ENCODE results near the gene FAM83D.

FAM83D gene, protein sequence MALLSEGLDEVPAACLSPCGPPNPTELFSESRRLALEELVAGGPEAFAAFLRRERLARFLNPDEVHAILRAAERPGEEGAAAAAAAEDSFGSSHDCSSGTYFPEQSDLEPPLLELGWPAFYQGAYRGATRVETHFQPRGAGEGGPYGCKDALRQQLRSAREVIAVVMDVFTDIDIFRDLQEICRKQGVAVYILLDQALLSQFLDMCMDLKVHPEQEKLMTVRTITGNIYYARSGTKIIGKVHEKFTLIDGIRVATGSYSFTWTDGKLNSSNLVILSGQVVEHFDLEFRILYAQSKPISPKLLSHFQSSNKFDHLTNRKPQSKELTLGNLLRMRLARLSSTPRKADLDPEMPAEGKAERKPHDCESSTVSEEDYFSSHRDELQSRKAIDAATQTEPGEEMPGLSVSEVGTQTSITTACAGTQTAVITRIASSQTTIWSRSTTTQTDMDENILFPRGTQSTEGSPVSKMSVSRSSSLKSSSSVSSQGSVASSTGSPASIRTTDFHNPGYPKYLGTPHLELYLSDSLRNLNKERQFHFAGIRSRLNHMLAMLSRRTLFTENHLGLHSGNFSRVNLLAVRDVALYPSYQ

DNA sequence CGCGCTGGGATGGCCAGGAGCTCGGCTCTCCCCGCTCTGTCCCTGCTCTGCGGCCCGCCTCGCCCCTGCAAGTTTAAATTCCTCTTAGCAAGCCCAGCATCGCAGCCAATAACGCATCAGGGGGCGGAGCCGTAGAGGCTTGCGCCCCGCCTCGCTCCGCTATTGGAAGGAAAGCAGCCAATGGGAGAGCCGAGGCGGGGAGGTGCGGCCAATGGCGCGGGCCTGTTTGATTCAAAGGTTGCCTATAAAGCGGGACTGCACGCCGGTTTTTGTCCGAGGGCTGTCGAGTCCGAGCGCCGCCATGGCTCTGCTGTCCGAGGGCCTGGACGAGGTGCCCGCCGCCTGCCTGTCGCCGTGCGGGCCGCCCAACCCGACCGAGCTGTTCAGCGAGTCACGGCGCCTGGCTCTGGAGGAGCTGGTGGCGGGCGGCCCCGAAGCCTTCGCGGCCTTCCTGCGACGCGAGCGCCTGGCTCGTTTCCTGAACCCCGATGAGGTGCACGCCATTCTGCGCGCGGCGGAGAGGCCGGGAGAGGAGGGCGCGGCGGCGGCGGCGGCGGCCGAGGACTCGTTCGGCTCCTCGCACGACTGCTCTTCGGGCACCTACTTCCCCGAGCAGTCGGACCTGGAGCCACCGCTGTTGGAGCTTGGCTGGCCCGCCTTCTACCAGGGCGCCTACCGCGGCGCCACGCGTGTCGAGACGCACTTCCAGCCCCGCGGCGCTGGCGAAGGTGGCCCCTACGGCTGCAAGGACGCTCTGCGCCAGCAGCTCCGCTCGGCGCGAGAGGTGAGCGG is at the start of gene FAM83D:
TSS of gene FAM83D (plus strand) at position 276 of the 792 bp plus-strand sequence. CDS start at position 302, 26 bp downstream.
- peak; percentile 97 for DNase-seq

DNA sequence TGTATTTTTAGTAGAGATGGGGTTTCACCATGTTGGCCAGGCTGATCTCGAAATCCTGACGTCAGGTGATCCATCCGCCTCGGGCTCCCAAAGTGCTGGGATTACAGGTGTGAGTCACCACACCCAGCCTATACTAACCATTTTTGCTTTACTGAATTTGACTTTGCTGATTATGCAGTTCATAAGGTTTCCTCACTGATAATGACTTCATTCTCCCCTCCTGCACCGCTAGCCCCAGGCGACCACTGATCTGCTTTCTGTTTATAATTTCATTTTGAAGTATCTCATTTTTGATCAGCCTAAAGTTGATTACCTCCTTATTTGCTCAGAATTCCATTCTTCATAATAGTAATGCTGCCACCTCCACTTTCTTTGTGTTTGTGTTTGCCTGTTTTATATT is 48.7 kb upstream of the FAM83D start:
- DNase-seq = no peak

DNA sequence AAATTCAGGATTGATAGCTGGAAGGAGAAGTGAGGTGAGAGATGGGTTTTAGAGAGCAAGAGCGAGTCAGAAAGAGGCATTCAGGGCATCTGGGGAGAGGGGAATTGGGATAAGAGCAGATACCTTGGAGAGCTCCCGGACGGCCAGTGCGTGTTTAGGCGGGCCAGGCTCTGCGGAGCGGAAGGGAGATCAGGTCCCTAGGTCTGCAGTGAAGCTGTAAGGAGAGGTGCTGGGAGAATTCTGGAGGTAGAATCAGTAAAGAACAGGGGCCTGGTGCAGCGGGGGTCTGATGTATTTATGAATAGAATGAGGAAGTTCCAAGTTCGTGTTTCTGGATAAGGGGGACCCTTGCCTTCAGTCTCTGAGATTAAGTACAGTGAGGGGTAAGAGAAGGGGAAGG is 47.4 kb upstream of the FAM83D start:
- no peak for DNase-seq

DNA sequence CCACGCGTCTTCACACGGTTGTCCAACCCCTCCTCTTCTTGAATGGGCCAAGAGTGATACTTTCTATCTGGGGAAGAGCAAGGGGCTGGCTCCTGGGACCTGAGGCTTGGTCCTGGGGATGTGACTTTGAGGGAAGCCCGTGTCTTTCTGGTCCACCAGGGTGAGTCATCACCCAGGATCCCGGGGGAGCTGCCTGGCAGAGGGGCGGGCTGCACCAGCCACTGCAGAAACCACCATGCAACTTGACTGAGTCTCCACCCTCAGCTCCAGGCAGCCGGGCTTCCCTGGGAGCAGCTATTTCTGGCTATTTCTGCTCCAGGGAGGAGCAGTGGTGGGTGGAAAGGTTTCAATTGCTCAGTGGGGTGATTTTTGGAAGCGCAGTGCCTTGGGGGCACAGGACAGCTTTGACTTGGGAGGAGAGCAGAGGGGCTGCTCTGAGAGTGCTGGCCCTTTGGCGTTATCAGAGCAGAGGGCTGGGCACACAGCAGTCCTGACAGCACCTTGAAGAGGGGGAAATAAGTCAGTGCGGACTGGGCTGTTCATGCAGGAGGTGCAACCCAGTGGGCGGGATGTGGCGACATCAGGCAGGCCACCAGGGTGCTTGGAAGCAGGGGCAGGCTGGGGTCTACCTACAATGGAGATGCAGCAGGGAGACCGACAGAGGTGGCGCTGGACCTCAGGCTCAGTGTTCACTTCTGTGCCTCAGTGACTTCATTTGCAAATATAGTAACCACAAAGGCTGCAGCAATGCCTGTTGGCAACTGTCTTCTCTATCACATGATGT is 45.1 kb upstream of the FAM83D start:
- no peak for DNase-seq

DNA sequence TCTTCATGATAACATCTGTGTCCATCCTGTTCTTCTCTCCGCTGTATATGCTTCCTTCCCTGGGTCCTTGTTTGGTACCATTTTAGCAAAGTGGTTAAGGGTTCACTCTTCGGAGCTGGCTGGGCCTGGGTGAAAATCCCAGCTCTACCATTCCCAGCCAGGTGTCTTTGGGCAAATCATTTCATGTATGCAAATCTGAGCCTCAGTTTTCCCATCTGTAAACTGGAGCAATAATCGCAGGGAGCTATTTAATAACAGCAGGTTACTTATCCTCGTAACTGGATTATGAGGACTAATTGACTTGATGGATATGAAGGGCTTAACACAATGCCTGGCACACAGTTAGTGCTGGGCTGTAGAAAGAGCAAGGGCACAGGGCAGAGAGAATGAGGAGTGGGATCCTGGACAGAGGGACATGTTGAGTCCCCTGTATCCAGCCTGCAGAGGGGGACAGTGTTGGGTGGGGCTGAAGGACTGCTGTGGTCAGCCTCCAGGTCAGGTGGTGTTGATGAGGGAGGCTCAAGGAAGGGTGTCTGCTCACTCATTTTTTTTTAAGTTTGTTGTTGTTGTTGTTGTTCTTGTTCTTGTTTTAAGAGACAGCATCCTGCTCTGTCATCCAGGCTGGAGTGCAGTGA is 44.3 kb upstream of the FAM83D start:
- no peak for DNase-seq

DNA sequence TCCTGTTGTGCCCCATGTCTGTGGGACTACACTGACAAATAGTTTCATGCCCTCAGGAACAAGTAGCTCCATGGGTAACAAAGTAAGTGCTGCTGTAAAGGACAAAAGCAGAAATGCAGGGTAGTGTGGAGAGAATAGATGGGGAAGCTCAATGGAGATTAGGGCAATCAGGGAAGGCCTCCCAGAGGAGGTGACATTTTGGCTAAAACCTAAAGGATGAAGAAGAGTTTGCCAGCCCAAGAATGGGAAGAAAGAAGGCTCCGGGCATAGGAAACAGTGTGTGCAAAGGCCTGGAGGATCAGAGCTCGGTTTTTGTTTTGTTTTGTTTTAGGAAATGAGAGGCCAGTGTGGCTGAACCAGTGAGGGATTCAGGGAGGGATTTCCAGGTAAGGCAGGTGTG is 43.6 kb upstream of the FAM83D start:
- DNase-seq = no peak

DNA sequence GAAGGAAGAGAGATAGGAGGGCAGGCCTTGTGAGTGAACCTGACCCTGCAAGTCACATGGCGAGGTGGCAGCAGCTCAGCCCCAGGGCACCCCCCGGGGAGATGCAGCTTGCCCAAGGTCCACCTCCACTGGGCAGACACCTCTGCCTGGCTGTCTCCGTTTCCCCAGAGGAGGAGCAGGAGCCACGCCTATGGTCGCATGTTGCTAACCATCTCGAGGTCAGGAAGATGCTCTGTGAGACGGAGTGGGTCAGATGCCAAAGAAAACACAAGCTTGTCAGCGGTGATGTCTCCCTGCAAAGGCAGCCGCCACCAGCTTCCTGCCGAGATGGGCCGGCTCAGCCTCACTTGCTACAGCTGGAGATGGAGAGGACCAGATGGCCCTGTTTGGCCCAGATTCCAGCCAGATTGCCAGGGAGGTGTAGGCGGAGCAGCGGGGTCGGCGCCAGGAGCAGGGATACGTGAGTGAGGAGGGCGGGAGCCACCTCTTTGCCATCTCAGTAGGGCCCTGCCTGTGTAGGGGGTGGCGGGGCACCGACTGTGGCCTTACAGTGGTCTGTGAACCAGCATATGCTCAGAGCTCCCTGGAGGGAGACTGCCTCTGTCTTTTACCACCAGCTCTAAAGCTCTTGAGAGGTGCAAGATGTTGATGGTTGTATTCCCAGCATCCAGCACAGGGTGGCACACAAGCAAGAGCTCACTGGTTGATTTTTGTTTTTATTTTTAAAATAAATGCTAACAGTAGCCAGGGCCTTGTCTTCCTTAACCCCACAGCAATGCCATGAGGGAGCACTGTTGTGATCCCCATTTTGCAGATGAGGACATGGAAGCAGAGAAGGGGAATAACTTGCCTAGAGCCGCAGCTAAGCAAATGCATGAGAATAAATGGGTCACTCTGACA is 42.9 kb upstream of the FAM83D start:
- DNase-seq = no peak

DNA sequence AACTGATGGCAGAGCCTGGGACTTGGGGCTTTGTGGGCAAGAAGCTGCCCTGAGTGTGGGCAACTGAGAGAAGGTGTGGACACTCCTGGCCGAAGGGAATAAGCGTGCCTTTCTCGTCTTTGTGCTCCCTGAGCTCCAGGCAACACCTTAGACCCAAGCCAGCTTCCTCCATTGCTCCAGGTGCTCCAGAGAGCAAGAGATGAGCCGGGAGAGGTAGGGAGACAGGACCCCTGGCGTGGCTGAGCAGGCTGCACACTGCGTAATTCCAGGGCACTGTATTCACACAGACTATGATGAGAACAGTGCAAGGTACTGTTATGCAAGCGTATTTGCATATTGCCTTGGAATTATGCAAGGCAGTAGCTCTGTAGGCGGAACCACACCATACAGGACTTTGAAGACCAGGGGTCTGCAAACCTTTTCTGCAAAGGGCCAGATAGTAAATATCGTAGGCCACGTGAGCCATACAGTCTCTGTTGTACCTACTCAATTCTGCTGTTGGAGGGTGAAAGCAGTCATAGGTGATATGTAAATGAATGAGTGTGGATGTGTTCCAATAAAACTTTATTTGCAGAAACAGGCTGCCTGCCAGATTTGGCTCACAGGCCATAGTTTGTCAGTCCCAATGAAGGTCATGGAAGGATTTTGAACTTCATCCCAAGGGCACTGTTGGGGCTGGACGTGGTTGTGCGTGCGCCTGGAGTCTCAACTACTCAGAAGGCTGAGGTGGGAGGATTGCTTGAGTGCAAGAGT is 42.1 kb upstream of the FAM83D start:
- DNase-seq = no peak

DNA sequence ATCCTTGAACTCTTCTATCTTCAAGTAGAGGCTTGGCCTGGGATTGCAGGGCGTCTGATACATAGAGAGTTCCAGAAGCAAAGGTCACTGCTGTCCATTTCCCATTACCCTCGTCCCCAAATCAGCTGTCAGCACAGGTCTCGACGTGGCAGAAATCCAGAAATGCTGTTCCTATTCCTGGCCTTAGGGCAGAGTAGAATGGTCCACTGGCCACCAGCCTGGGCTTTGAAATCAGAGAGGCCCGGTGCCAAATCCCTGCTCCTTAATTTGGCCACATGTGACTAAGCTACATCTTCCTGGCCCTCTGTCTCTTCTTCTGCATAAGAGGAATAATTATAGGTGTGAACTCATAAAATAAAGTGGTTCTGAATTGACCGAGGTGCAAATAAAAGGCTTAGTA is 40.9 kb upstream of the FAM83D start:
- DNase-seq = no peak

DNA sequence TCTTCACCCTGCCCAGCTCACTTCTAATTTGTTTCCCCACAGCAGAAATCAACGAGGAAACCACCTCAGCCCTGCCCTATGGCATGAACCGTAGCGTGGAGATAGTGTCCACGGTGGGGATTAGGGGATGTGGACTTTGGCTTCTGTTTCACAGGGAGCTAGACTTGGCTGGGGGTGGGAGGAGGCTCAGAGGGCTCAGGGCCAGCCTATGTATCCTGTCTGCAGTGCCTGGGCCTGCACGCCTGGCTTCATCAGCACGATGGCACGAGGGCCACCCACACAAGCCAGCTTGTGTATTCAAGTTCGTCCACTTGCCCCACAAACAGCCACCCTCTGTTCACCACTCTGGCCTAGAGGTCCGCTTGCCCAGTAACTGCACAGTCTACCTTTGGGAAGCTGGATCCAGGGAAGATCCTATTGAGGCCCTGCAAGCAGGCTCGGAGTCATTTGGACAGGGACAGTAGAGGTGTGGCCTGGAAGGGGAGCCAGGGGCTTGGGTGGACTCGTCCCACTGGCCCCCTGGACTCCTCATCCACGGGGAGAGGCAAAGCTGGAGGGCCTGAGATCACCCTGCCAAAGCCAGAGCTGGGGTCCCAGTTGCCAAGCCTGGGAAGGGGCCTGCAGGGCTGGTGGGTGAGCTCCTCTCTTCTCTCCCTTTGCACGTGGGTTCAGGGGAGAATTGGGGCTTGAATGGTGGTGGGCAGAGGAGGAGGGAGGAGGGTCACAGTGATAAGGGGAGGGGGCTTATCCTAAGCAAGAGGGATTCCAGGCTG is 38.0 kb upstream of the FAM83D start:
- no peak for DNase-seq

DNA sequence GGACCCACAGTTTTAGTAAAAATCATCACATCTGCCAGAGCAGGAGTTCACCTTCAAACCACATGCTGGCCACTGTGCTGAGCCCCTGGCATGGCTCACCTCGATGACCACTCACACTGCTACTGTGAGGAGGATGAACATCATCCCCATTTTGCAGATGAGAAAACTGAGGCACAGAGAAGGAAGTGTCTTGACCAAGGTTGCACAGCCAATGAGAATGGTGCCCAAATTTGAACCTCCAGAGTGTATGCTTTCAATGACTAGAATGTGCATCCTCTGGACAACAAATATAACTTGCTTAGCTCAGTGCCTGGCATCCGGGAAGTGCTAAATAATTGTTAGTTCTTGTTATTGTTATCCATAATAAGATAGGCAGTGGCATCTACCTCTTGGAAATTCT is 37.2 kb upstream of the FAM83D start:
- DNase-seq = no peak

DNA sequence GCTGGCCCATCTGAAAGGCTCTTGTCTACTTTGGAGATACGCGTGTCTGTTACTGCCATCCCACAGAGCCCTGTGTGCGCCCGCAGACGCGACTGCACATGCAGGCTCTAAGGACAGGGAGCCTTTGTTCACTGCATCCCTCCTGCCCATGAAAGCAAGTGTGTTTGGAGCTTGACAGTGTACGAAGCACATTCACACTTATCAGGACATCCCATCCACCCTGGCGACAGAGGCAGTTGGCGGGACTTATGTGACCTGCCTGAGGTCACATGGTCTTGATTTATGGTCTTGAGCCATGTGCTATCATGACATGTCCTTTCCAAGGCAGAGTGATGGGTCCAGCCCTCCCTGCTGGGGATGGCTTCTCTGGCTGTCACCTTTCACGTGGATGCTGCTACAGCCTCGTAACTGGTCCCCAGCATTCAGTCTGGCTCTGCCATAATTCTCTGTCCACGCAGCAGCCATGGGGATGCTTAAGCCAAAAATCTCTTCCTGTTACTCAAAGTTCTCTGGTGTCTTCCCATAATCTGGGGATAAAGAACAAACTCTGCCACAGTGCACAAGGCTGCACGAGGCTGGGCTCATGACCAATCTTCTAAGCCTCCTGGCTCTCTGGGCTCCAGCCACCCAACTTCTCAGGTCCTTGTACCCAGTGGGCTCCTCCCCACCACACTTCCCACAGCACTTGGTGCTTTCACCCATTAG is 36.3 kb upstream of the FAM83D start:
- no peak for DNase-seq

DNA sequence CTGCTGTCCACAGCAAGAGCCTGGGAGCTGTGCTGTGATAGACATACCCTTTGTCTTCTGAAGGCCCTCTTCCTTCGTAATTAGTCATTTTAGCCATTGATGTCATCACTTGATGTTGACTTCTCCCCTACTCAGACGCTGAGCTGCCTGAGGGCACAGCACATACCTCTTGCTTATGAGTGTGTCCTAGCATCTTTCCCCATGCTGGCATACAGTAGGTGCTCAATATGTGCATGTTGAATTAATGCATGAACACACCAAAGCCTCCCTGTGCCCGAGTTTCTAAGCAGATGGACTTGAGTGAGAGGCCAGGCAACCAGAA is 35.8 kb upstream of the FAM83D start:
- DNase-seq = no peak

DNA sequence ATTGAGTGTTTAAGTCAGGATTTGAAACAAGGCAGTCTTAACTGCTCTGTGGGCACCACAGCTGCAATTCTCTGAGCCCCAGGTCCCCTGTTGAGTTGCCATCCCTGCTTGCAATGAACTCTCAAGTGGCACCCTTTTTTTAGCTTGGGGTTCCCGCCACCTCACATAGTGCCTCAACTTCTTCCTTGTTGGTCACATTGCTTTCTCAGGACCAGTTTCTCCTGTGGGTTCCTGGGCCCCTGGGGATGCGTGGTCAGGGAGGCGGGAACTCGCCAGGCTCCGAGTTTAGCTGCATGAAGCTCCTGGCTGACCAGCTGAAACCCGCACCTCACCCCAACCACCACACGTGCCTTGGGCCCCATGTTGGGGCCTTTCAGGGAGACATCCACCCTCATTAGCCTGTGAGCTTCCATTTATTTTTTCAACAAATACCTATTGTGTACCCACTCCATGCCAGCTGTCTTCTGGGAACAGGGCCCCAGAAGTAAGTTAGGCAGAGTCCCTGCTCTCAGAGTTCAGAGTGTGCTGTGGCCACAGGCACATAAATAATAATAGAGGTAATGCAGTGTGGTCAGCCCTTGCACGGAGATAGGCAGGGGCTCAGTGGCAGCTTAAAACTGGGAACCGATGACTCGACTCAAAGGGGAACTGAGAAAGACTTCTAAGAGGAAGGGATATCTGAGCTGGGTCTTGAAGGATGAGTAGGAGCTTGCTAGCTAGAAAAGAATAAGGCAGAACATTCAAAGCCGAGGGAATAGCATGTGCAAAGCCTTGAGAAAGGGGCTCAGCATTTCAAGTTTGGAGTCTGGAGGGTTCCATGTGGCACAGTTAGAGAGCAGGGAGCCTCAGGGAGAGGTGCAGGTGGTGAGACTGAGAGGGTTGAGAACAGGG is 33.9 kb upstream of the FAM83D start:
- no peak for DNase-seq

DNA sequence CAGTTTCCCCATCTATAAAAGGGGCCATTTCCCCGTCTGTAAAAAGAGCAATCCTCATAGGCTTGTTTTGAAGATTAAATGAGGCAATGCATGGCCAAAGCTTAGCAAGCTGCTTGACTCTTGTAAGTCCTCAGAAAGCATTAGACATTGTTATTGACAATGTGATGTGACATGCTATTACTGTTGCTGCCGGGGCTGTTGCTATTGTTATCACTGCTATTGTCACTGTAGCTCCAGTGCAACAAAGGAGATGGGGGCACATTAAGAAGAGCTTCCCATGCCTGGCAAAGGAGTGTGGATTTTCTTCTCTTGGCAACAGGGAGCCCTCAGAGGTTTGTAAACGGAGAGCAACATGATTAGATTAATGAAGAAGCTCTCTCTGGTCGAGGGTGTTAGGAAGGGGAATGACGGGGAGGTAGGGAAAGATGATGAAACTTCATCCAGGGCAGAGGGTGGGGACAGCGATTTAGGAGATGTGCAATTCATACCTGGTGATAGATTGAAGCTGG is 33.1 kb upstream of the FAM83D start:
- no peak for DNase-seq

DNA sequence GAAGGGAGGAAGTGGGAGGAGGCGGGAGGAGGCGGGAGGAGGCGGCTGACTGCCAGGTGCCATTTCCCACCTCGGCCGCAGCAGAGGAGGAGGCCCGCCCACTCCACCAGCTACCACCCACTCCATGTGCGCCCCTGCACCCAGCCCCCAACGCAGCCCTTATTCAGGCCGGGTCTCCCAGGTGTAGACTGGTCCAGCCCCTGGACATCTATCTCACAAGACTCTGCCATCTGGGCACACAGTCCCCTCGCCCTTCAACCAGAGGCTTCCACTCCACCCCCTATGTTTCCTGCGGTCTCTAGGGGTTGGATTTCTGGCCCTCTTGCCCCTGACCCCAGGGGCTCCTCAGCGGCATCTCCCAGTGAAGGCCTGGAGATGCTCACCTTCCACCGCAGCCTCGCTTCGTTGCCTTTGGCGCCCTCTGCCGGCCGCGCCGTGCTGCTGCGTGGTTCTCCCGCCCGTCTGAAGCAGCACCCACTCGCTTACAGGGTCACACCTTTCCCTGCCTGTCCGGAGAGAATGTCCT is 32.6 kb upstream of the FAM83D start:
- DNase-seq = peak; percentile 85

DNA sequence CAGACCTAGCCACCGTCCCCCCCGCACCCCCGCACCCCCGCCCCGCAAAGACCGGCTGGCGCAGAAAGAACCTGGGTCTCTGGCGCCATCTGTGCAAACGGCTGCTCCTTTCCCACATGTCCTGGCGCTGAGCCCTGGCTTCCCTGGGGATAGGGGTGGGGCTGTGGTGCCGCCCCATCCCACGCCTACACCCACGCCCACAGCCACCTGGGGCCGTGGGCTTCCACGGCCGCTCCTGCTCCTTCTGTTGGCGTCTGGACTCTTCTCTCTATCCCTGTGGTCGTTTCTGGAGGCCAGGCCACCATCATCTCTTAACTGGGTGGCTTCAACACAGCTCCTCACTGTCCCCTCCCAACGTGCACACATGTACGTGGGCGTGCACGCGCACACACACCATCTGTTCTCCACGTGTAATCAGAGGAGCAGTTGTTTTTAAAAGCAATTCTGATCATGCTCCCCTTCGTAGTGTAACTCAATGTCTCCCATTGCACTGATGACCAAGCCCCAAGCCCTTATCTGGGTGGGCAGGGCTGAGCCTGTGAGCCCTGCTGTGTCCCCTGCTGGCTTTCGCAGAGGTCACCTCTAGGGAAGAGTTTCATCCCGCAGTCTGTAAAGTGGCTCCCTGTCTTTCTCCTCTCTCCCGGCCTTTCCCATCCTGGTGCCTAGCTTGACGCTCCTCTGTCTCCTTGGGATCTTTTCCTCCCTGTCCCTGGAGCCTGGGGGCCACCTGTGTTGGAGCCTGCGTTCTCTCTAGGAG is 31.9 kb upstream of the FAM83D start:
- no peak for DNase-seq
